HG02840 (cell line): ENCODE results near the gene AIF1.
"Not testable (repeated sequence)": the region's sequence is repeated elsewhere in the genome, so short reads cannot be mapped to it uniquely, and the experiment has no call there.

Experiments
- ATAC-seq: cut with Tn5 transposase; IDR thresholded peaks from one replicate; pipeline ENCODE4 v1.9.1; 2021; ENCODE audit warnings: mild to moderate bottlenecking, moderate library complexity, moderate number of reproducible peaks; ENCODE audit not compliant: unreplicated experiment, low FRiP score

The AIF1 gene

DNA sequence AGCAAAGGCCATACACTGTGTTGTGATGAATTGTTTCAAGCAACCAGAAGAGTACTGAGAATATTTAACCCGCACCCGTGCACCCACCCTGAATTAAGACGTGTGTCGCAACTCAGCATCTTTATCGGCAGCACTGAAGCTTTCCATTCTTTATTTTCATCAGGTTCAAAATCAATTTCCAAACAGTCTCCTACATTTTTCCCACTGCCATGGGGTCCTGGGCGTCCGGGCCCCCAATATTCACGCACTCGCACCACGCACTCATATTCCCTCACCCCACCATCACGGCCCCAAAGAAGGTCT lies 34.6 kb upstream of the AIF1 start:
- ATAC-seq, result no peak

DNA sequence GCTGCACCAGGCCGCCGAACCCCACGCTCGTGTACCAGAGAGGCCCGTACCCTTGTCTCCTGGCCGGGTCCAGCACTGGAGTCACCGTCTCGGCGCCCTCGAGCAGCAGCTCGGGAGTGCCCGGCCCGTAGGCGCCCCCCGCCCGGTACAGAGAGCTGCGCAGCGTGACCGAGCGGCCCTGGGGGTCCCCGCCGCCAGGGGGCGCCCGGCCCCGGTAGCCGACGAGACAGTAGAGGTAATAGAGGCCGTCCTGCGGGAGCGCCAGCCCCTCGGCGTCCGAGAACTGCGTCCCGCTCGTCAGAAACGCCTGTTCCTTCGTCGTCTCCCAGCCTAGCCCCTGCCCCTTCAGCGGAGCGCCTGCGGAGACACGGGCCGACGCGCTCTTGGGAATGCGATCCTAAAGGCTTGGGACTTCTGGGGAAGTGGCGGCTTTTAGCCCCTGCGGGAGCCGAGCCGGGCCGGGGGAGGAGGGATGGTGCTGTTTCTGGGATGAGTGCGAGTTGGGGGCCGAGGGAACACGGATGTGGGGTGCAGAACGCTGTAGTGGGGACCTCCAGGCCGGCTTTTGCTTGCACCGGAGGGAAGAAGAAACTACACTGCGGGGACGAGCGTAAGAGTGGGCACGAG lies 34.1 kb upstream of the AIF1 start:
- ATAC-seq, result no peak

DNA sequence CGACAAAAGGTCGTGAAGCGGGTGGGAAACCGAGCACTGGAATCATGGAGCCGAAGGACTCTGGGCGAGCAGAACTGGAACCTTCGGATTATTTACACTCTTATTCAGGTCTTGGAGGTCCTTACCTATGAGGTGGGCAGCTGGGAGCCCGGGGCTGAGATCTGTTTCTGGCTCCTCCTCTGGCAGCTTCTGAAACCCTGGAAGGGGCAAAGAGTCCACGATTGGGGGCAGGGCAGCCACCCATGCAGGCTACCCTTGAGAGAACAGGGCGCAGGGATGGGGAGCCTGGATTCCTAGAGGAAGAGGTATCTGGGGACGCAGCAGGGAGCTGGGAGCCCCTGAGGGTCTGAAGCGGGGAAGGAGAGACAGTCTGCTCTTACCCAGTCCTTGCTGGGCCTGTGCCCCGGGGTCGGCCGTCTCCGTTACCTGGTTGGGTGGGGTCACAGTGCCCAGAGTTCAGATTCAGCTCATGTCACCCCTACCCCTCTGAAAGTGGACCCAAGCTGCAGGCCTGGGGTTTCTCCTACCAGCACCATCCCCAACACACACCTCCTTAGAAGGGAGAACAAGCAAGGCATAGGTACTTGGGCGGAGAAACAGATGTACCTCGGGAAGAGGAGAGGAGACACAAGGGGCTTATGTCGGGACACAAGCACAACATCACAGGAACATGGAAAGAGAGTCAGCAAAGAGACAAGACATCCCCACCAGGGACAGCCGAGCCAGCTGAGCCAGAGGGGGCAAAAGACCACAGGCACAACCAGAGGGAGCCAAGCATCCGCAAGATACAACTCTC lies 33.4 kb upstream of the AIF1 start:
- ATAC-seq, result no peak

DNA sequence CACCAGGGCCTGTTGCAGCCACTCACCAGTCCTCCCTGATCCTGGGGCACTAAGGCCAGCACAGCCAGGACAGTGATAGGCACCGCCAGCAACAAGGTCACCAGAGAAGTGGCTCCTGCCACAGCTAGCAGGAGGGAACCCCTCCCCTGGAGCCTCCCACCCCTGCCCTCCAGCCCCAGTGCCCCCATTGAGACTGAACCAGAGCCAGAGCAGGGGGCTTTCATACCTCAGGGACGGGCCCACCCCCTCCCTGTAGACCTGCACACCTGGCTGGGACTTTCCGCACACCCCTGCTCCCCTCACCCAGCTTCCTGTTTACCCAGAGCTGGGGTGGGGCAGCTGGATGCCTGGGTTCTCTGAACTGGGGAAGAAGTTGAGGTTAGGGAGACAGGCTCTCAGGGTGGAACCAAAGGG lies 32.8 kb upstream of the AIF1 start, which contains the start of gene LTB:
LTB (minus strand) TSS at position 195 of the 414 bp plus-strand sequence; CDS start at position 188, 7 bp downstream.
- ATAC-seq, result no peak

DNA sequence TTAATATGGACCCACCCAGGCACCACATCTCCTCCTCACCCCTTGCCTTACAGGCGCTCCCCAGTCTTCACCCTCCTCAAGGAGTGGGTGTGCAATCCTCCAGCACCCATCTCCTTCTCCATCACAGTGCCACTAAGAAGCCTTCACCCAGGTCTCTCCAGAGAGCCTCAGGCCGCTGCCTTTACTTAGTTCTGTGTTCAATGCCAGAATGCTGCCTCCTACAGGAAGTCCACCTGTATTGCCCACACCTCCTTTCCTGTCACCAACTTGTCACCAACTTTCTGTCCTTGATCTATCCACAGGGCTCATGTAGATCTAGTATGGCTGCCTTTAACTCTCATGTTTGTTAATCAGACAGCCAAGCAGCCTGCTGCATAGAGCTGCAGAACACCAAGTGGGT lies 29.5 kb upstream of the AIF1 start:
- no peak for ATAC-seq

GRCh38 chr6:31586008-31586407 lies 29.0 kb upstream of the AIF1 start, which contains the start of gene LST1:
TSS of gene LST1 (plus strand) at chr6:31586277. CDS start at chr6:31587300, 1,023 bp downstream.
- ATAC-seq, result no peak

- ATAC-seq, result no peak
These were observed 28.3 kb upstream of the AIF1 start for GRCh38 chr6:31586599-31587281.

GRCh38 chr6:31587791-31588777 lies 26.9 kb upstream of the AIF1 start:
- no peak for ATAC-seq

- no peak for ATAC-seq
These were observed 26.0 kb upstream of the AIF1 start for GRCh38 chr6:31588871-31589650.

- not testable (repeated sequence) for ATAC-seq
These were observed 24.3 kb upstream of the AIF1 start for GRCh38 chr6:31590691-31591090.

- no peak for ATAC-seq
These were observed 22.6 kb upstream of the AIF1 start for GRCh38 chr6:31592396-31592771.

DNA sequence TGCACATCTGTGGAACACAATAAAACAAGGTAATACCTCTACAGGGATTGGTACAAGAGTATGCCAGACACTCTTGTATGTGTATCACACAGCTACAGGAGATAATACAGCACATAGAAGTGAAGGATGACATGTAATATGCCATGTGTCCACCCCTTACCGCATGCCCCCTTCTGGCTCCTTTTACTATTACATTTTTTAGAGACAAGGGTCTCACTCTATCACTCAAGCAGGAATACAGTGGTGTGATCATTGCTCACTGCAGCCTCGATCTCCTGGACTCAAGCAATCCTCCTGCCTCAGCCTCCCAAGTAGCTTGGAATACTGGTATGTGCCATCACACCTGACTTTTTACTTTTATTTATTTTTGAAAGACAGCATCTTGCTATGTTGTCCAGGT lies 18.0 kb upstream of the AIF1 start:
- ATAC-seq, result no peak

DNA sequence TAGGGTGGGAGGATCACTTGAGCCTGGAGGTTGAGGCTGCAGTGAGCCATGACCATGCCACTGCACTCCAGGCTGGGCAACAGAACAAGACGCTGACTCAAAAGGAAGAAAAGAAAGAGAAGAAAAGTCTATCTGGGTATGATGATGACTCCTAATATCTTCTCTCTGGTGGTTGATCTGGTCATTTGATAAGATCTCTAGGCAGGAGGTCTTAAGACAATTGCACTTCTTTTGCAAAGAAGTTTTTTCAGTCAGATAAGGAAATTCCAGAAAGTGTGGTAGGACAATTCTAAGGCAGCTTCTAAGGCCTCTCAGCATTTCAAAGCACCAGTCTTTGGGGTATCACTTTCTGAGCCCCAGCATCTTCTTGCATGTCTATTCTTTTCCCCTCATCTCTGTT lies 7.7 kb upstream of the AIF1 start:
- ATAC-seq, result no peak

DNA sequence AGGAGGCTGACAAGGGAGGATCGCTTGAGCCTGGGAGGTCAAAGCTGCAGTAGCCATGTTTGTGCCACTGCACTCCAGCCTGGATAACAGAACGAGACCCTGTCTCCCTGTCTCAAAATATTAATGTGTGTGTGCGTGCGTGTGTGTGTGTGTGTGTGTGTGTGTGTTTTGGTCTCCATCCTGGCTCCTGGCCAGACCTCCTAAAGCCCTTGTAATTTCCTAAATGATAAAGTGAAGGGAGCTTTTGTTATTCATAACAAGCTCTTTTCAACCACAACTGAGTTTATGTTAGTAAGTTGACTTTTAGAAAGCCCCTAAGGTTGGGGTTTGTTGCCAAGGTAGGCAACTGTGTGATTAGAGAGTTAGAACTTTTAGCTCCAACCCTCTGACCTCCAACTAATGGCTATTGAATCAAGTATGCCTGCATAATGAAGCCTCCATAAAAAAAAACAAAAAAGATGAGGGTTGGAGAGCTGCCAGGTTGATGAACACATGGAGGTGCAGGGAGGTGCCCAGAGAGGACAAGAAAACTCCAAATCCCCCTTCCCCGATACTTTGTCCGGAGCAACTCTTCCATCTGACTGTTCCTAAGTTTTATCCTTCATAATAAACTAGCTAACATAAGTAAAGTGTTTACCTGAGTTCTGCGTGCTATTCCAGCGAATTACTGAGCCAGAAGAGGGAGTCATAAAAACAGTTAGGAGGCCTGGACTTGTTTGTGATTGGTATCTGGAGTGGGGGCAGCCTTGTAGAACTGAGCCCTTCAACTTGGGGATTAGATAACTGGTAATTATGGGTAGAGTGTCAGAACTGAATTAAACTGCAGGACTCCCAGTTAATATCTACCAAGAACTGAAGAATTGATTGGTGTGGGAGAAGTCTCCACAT lies 5.3 kb upstream of the AIF1 start:
- ATAC-seq, result no peak

GRCh38 chr6:31610968-31611367 lies 4.1 kb upstream of the AIF1 start:
- ATAC-seq, result no peak

- no peak for ATAC-seq
These were observed 887 bp upstream of the AIF1 start for GRCh38 chr6:31614075-31614619.

DNA sequence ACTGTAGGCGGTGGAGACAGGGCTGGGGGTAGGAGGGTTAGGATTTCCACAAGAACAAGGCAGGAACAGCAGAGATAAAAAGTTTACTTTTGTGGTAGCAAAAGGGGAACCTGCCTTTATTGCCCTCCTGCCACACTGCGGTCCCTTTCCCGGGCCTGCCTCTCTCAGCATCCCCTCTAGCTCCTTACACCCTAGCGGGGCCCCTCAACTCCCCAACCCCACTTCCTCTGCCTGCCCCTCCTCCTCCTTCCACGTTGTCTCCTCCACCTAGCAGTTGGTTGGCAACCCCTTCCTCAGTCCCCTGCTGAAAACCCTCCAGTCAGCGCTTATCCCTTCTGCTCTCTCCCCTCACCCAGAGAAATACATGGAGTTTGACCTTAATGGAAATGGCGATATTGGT lies 714 bp downstream of the AIF1 start:
- no peak for ATAC-seq

DNA sequence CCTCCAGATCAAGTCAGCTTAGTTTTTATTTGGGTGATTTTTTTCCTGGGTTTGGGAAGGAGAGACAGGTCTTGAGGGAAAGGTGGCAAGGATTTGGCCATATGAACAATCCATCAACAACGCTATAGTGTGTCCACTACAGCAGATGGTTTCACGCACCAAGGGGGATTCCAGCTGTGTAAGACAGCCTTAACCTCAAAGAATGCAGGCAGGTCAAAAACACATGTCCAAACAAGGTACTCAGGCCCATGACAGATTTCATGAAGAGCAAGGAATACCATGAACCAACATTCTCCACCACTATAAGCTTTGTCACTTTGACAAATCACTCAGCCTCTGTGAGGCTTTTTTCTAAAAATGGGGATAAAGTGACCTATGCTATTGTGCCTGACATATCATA lies 2.0 kb downstream of the AIF1 start:
- no peak for ATAC-seq
